GM12878 (cell line): ENCODE results near the gene CAB39. TPM values are rescaled to one million over a fixed set of nuclear protein-coding genes. Genes with fewer than 3 reads are reported as not detected.

Source experiments
- ATAC-seq: fragments of 200-7000 bp; cut with Tn5 transposase; 3 replicates; pipeline ENCODE4 v1.9.1; 2020; ENCODE audit warnings: mild to moderate bottlenecking, moderate library complexity
- BruUV-seq: library from RNA; stranded (reverse); fragments of 400-500 nt; replicated peaks from 2 replicates; lab custom pipeline; 2021; lab: Mats Ljungman, UMichigan
- CTCF ChIA-PET: fragments of 300-600 bp; sonication (Branson Sonifier 250); formaldehyde crosslinking; extraction: SDS; loops from one replicate; lab custom pipeline; 2021; ENCODE audit warnings: inconsistent platforms; lab: Yijun Ruan, JAX
- POLR2A ChIA-PET: fragments of 350-600 bp; formaldehyde crosslinking; extraction: SDS; loops from one replicate; lab custom pipeline; 2021; ENCODE audit warnings: inconsistent platforms; lab: Charles Lee
- RAD21 ChIA-PET: fragments of 300-600 bp; sonication (Branson Sonifier 250); formaldehyde crosslinking; loops from one replicate; lab custom pipeline; 2023; ENCODE audit warnings: antibody characterized with exemption; ENCODE audit not compliant: unreplicated experiment; lab: Charles Lee
- SMC1A ChIA-PET: fragments of 300-600 bp; sonication (Branson Sonifier 250); formaldehyde crosslinking; loops from one replicate; lab custom pipeline; 2023; ENCODE audit not compliant: unreplicated experiment, uncharacterized antibody; lab: Charles Lee
- DNase-seq: peaks from one replicate; pipeline ENCODE4 v3.0.0-alpha.2; 2011; ENCODE audit warnings: low read depth, low spot score
- FAIRE-seq: peaks from 3 replicates; lab custom pipeline; 2011; peaks lifted over from hg19 to GRCh38; lab: Jason Lieb, UNC
- H2AFZ ChIP-seq: 2 replicates; pipeline ENCODE4 v1.6.0; 2011; ENCODE audit warnings: low read depth, low read length, control low read depth; ENCODE audit not compliant: control insufficient read depth
- H3K27ac ChIP-seq: 2 replicates; pipeline ENCODE4 v1.5.1; 2011; ENCODE audit warnings: control low read depth; ENCODE audit not compliant: control insufficient read depth, insufficient read depth
- H3K27me3 ChIP-seq, 2 experiments: replicated peaks in 1 of 2; 2 replicates each; pipeline versions ENCODE4 v1.6.0 to v1.6.1; 2011; ENCODE audit warnings: low read length in 1 of 2; ENCODE audit not compliant: control insufficient read depth in 2 of 2, insufficient read depth in 2 of 2
- H3K36me3 ChIP-seq, 2 experiments: 2 replicates each; pipeline ENCODE4 v1.5.1; 2011; ENCODE audit warnings: low read length in 1 of 2; ENCODE audit not compliant: control insufficient read depth in 2 of 2, insufficient read depth in 2 of 2
- H3K4me1 ChIP-seq: 2 replicates; pipeline ENCODE4 v1.6.1; 2011; ENCODE audit warnings: mild to moderate bottlenecking, low read length, moderate library complexity, mixed read lengths; ENCODE audit not compliant: control insufficient read depth, insufficient read depth
- H3K4me2 ChIP-seq: 2 replicates; pipeline ENCODE4 v1.6.0; 2011; ENCODE audit warnings: control low read depth; ENCODE audit not compliant: control insufficient read depth, insufficient read depth
- H3K4me3 ChIP-seq: fragments of 200-600 bp; sonication (generic); 2 replicates; pipeline ENCODE4 v1.5.1; 2016
- H3K79me2 ChIP-seq: 2 replicates; pipeline ENCODE4 v1.6.0; 2011; ENCODE audit warnings: low read length; ENCODE audit not compliant: control insufficient read depth, insufficient read depth
- H3K9ac ChIP-seq: 2 replicates; pipeline ENCODE4 v1.8.0; 2011; ENCODE audit warnings: low read length, control low read depth, mixed read lengths; ENCODE audit not compliant: control insufficient read depth, insufficient read depth
- H3K9me3 ChIP-seq: replicated peaks from 3 replicates; pipeline ENCODE4 v1.5.1; 2011; ENCODE audit warnings: mild to moderate bottlenecking, low read length; ENCODE audit not compliant: control insufficient read depth, insufficient read depth
- H4K20me1 ChIP-seq: 2 replicates; pipeline ENCODE4 v1.6.0; 2011; ENCODE audit not compliant: control insufficient read depth, insufficient read depth
- BACH1 ChIP-seq: fragments of 450-650 bp; IDR thresholded peaks from 2 replicates; pipeline ENCODE4 v1.6.1; 2017; ENCODE audit warnings: mild to moderate bottlenecking, borderline replicate concordance
- HSF1 ChIP-seq: fragments of 150-350 bp; IDR thresholded peaks from 2 replicates; pipeline ENCODE4 v1.6.1; 2014; ENCODE audit warnings: mild to moderate bottlenecking, low read depth, low read length
- IKZF1 ChIP-seq: fragments of 450-650 bp; conservative IDR thresholded peaks from 2 replicates; pipeline ENCODE4 v1.6.1; 2017; ENCODE audit warnings: antibody characterized with exemption, mild to moderate bottlenecking
- IKZF2 ChIP-seq, 2 experiments: fragments of 450-650 bp; IDR thresholded peaks; 2 replicates each; pipeline ENCODE4 v1.6.1; 2017; ENCODE audit warnings: mild to moderate bottlenecking in 2 of 2, moderate library complexity in 2 of 2
- MYC ChIP-seq: IDR thresholded peaks from 2 replicates; pipeline ENCODE4 v1.6.1; 2011; ENCODE audit warnings: mild to moderate bottlenecking, low read length, moderate library complexity, inconsistent platforms; ENCODE audit not compliant: insufficient read depth, insufficient replicate concordance, insufficient read length, severe bottlenecking
- PML ChIP-seq: IDR thresholded peaks from 2 replicates; pipeline ENCODE4 v1.6.1; 2012; ENCODE audit warnings: low read length, inconsistent platforms
- POU2F2 ChIP-seq: IDR thresholded peaks from 3 replicates; pipeline ENCODE4 v1.6.1; 2011; ENCODE audit warnings: low read depth, mild to moderate bottlenecking, low read length, borderline replicate concordance
- RUNX3 ChIP-seq: IDR thresholded peaks from 2 replicates; pipeline ENCODE4 v1.6.1; 2012; ENCODE audit warnings: low read length, inconsistent platforms
- SMARCA5 ChIP-seq: fragments of 450-650 bp; IDR thresholded peaks from 2 replicates; pipeline ENCODE4 v1.6.1; 2017; ENCODE audit warnings: mild to moderate bottlenecking
- STAT1 ChIP-seq: fragments of 450-650 bp; conservative IDR thresholded peaks from 2 replicates; pipeline ENCODE4 v1.6.1; 2014; ENCODE audit warnings: antibody characterized with exemption, mild to moderate bottlenecking
- SUPT20H ChIP-seq: IDR thresholded peaks from 2 replicates; pipeline ENCODE4 v1.6.1; 2011; ENCODE audit warnings: low read depth, mild to moderate bottlenecking, low read length, moderate library complexity, borderline replicate concordance; ENCODE audit not compliant: control insufficient read depth
- ZBED1 ChIP-seq: IDR thresholded peaks from 2 replicates; pipeline ENCODE4 v1.6.1; 2016; ENCODE audit warnings: borderline replicate concordance
- ZNF622 ChIP-seq: fragments of 450-650 bp; IDR thresholded peaks from 2 replicates; pipeline ENCODE4 v1.6.1; 2017; ENCODE audit warnings: mild to moderate bottlenecking, inconsistent platforms
- WGBS: methylation state at CpG from one replicate; pipeline ENCODE4 v1.1.6; 2016; ENCODE audit warnings: low lambda C conversion rate; ENCODE audit not compliant: insufficient replicate concordance, insufficient coverage; ENCODE audit errors: missing lambda C conversion rate; 5-methylcytosine and 5-hydroxymethylcytosine counted together
- in situ Hi-C: fragments of 300-500 bp; cut with MboI; formaldehyde crosslinking; loops from 9 replicates; pipeline ENCODE4 v1.14.3; 2018; ENCODE audit warnings: mixed read lengths
- intact Hi-C: fragments of 100-400 bp; cut with micrococcal nuclease; formaldehyde crosslinking; loops from one replicate; pipeline ENCODE4 v1.14.2; 2022; ENCODE audit not compliant: unreplicated experiment
- polyA plus RNA-seq, 11 experiments: library from polyadenylated mRNA; depleted of rRNA in 4 of 11; unstranded in 6 of 11; stranded (reverse) in 5 of 11; fragments of >200 nt; fragmentation: Nextera tagmentation in 4 of 11; fragmentation: Illumina TruSeq in 1 of 11; extraction: Ambion mirVana in 4 of 11; extraction: Trizol in 1 of 11; gene quantifications; 1 replicate in 1 of 11; 2 replicates in 10 of 11; pipeline versions ENCODE4 v1.2.1 to v1.2.3, GENCODE V29; 2011 to 2016; ENCODE audit warnings: inconsistent platforms in 2 of 11, missing spikeins in 2 of 11, low read depth in 1 of 11
- total RNA-seq, 4 experiments: library from RNA; depleted of rRNA in 3 of 4; stranded (reverse); fragments of >200 nt in 3 of 4; fragmentation: Illumina TruSeq in 1 of 4; extraction: Trizol in 1 of 4; gene quantifications; 2 replicates each; pipeline versions ENCODE4 v1.2.1 to v1.2.3, GENCODE V29; 2013 to 2021
- TF ChIP-seq, protein P1 (sequence below): fragments of 450-650 bp; IDR thresholded peaks from 2 replicates; pipeline ENCODE4 v1.6.1; 2017; ENCODE audit warnings: antibody characterized with exemption, mild to moderate bottlenecking, moderate library complexity
- TF ChIP-seq, protein P2 (sequence below): IDR thresholded peaks from 2 replicates; pipeline ENCODE4 v1.6.1; 2011; ENCODE audit warnings: borderline replicate concordance, low read depth, mild to moderate bottlenecking, moderate library complexity, low read length; ENCODE audit not compliant: insufficient read depth, poor library complexity, severe bottlenecking

The CAB39 gene
- total and polyA plus RNA-seq, 10 of the 15 experiments (the other 5 are each of a cell fraction or from before 2014, with no cell fraction given), result 13.3 to 129 (median 62.9) TPM

GRCh38 chr2:230692760-230693159, 19.9 kb upstream of the CAB39 start:
- no peak for DNase-seq
- Histone ChIP-seq H3K4me1 (peaks cover 3% of the 10 kb centered on the region; the same call in 1 of the 2 replicates), H3K9me3 (no peaks in the 10 kb centered on the region), H3K4me2 (no peak overlapping the region), H3K27me3 (no peaks in the 10 kb centered on the region), H3K27ac (no peak overlapping the region), H3K36me3 (no peaks in the 10 kb centered on the region), H4K20me1 (no peaks in the 10 kb centered on the region), H3K79me2 (no peaks in the 10 kb centered on the region), H3K4me3 (no peak overlapping the region), H2AFZ (no peak overlapping the region), H3K9ac (no peak overlapping the region)
- RAD21 ChIA-PET, result no interaction called here
- in situ Hi-C loops (no loop called here), intact Hi-C loops (no loop called here)
- SMC1A ChIA-PET, result interaction anchor here (1.0 to 1.2 kb wide), 2 partner anchors 77 to 106 kb away, joined by 3 read pairs; no protein-coding TSS in a partner anchor
- ATAC-seq, result no peak
- POLR2A ChIA-PET, result no interaction called here
- FAIRE-seq, result no peak
- no peak for TF ChIP-seq IKZF2 (IDR thresholded peaks at IDR 0.05)
- no peak for TF ChIP-seq IKZF1
- TF ChIP-seq POU2F2, result no peak
- TF ChIP-seq, protein P1, sequence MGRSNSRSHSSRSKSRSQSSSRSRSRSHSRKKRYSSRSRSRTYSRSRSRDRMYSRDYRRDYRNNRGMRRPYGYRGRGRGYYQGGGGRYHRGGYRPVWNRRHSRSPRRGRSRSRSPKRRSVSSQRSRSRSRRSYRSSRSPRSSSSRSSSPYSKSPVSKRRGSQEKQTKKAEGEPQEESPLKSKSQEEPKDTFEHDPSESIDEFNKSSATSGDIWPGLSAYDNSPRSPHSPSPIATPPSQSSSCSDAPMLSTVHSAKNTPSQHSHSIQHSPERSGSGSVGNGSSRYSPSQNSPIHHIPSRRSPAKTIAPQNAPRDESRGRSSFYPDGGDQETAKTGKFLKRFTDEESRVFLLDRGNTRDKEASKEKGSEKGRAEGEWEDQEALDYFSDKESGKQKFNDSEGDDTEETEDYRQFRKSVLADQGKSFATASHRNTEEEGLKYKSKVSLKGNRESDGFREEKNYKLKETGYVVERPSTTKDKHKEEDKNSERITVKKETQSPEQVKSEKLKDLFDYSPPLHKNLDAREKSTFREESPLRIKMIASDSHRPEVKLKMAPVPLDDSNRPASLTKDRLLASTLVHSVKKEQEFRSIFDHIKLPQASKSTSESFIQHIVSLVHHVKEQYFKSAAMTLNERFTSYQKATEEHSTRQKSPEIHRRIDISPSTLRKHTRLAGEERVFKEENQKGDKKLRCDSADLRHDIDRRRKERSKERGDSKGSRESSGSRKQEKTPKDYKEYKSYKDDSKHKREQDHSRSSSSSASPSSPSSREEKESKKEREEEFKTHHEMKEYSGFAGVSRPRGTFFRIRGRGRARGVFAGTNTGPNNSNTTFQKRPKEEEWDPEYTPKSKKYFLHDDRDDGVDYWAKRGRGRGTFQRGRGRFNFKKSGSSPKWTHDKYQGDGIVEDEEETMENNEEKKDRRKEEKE, result no peak
- no peak for TF ChIP-seq ZNF622
- TF ChIP-seq RUNX3, result no peak
- no peak for TF ChIP-seq BACH1
- no peak for TF ChIP-seq STAT1
- TF ChIP-seq HSF1, result no peak
- TF ChIP-seq, protein P2, sequence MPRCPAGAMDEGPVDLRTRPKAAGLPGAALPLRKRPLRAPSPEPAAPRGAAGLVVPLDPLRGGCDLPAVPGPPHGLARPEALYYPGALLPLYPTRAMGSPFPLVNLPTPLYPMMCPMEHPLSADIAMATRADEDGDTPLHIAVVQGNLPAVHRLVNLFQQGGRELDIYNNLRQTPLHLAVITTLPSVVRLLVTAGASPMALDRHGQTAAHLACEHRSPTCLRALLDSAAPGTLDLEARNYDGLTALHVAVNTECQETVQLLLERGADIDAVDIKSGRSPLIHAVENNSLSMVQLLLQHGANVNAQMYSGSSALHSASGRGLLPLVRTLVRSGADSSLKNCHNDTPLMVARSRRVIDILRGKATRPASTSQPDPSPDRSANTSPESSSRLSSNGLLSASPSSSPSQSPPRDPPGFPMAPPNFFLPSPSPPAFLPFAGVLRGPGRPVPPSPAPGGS, result no peak
- TF ChIP-seq SUPT20H, result no peak
- no peak for TF ChIP-seq SMARCA5
- no peak for TF ChIP-seq MYC
- no peak for TF ChIP-seq PML
- no peak for TF ChIP-seq ZBED1
- CTCF ChIA-PET, result no interaction called here
- BruUV-seq, result no TSS peak
- 100% methylated on average over 2 of the region's 2 CpGs for WGBS
